Mesodermal cell (in vitro differentiated cells): ENCODE results near the gene TTC7B.

Source experiments
- H3K27ac ChIP-seq: 2 replicates; pipeline ENCODE4 v1.7.0; 2013; ENCODE audit warnings: mild to moderate bottlenecking, low read depth, low read length, moderate library complexity; ENCODE audit not compliant: severe bottlenecking
- H3K36me3 ChIP-seq: 2 replicates; pipeline ENCODE4 v1.7.1; 2013; ENCODE audit warnings: mild to moderate bottlenecking, low read length, moderate library complexity; ENCODE audit not compliant: control insufficient read depth, insufficient read depth
- H3K4me1 ChIP-seq: one replicate; pipeline ENCODE4 v1.7.1; 2013; ENCODE audit warnings: mild to moderate bottlenecking, low read length; ENCODE audit not compliant: insufficient read depth, control insufficient read depth, poor library complexity, severe bottlenecking
- H3K4me3 ChIP-seq: 2 replicates; pipeline ENCODE4 v1.7.0; 2013; ENCODE audit warnings: low read length, control low read depth, mild to moderate bottlenecking; ENCODE audit not compliant: insufficient read depth, poor library complexity, severe bottlenecking; ENCODE audit errors: extremely low read depth
- H3K9me3 ChIP-seq: 2 replicates; pipeline ENCODE4 v1.7.1; 2013; ENCODE audit warnings: mild to moderate bottlenecking, low read length, moderate library complexity; ENCODE audit not compliant: control insufficient read depth
- WGBS, 2 experiments: methylation state at CpG; one replicate each; pipeline ENCODE4 v1.1.5; 2013; ENCODE audit warnings: missing lambda C conversion rate in 2 of 2; ENCODE audit not compliant: insufficient coverage in 2 of 2; 5-methylcytosine and 5-hydroxymethylcytosine counted together

TTC7B gene

DNA sequence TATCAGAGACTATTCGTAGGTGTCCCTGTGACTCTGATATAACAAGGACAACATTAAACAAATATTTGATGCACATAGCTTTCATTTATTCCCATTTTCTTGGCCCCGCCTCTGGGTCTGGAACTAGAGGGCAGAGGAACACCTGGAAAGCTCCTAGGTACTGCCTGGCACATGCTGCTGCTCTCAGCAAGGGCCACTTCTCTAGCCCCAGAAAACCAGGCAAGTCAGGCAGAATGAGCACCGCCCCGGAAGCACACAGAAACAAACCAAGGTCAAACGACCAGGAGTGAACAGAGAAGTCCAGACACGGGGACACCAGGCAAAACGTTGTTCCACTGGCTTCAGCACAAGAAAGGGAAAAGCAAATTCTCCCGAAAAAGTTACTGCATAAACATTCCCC lies 76.1 kb downstream of the TTC7B start:
- no peaks in the 10 kb centered on the region for H3K9me3 ChIP-seq
- H3K4me1 ChIP-seq = no peaks in the 10 kb centered on the region
- H3K27ac ChIP-seq = no peak overlapping the region
- no peak overlapping the region for H3K4me3 ChIP-seq
- peaks cover 14% of the 10 kb centered on the region for H3K36me3 ChIP-seq
- WGBS, 2 experiments = 87 to 91% methylated on average over 4 to 5 of the region's 8 CpGs

DNA sequence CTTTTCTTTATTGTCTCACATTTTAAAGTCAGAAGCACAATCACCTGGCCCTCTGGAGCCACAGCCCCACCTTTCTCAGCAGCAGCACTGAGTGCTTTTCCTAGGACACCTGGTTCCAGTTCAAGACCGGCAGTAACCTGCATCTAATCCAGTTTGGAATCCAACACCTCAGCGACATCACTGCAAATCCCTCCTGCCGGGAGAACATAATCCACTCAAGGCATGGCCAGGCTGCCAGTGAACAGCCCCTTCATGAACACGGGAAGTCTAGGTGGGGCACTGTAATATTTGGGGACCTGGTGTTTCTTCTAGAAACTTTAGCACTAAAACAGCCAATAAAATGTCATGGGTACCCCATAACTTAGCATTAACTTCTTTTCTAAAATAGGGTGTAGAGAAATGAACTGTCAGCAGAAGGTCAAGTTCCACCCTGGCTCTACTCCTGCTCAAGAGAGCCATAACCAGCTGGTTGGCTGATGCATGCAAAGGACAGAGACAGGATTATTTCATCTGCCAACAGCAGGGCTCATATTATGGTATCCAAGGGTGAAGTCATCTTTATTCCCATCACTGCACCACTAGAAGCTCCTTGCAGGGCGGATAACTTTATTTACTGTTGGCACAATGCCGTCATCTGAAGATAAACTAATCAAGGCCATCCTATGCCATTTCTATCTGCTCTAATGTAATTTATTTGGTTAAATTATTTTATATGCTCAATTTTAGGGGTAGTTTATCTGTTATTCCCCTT lies 76.7 kb downstream of the TTC7B start:
- Histone ChIP-seq H3K27ac (no peak overlapping the region), H3K4me1 (no peaks in the 10 kb centered on the region)
- 83 to 91% methylated on average over 3 to 4 of the region's 6 CpGs for WGBS, 2 experiments

GRCh38 chr14:90733139-90733808 lies 83.0 kb downstream of the TTC7B start:
- no peak overlapping the region for H3K27ac ChIP-seq
- H3K4me1 ChIP-seq = no peaks in the 10 kb centered on the region
- H3K36me3 ChIP-seq = peaks cover 10% of the 10 kb centered on the region
- no peak overlapping the region for H3K4me3 ChIP-seq
- H3K9me3 ChIP-seq = no peaks in the 10 kb centered on the region
- 86 to 99% methylated on average over 6 to 13 of the region's 16 CpGs for WGBS, 2 experiments

More for the DNA sequence above, 76.7 kb downstream of the TTC7B start:
- peaks cover 8% of the 10 kb centered on the region for H3K36me3 ChIP-seq
- H3K9me3 ChIP-seq = no peaks in the 10 kb centered on the region
- no peak overlapping the region for H3K4me3 ChIP-seq

- Histone ChIP-seq H3K4me1 (no peaks in the 10 kb centered on the region), H3K27ac (no peak overlapping the region), H3K4me3 (no peak overlapping the region), H3K9me3 (no peaks in the 10 kb centered on the region), H3K36me3 (peaks cover 15% of the 10 kb centered on the region)
- 93 to 97% methylated on average over 6 of the region's 7 CpGs for WGBS, 2 experiments
These were observed 83.5 kb downstream of the TTC7B start for GRCh38 chr14:90732718-90733117.

GRCh38 chr14:90732139-90732538 lies 84.1 kb downstream of the TTC7B start:
- no peak overlapping the region for H3K4me3 ChIP-seq
- H3K9me3 ChIP-seq = no peaks in the 10 kb centered on the region
- WGBS, 2 experiments = 85 to 95% methylated on average over 2 to 4 of the region's 4 CpGs
- H3K4me1 ChIP-seq = no peaks in the 10 kb centered on the region
- H3K27ac ChIP-seq = no peak overlapping the region
- H3K36me3 ChIP-seq = peaks cover 15% of the 10 kb centered on the region

DNA sequence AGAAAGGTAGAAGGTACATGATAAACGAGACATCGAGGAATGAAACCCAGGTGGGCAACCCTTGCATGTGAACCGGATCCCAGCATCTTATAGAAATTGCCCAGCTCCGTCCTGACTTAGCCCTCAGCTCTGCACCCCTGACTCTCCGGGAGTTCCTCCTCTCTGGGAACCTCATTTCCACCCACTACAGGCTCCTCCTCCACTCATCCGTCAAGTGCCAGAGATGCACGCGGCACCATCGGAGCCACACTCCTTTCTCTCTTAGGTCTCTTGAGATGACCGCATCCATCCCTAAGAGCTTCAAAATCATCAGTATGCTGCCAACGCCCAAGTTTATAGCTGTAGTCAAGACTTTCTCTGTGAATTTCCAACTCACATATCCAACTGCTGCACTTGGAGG lies 84.7 kb downstream of the TTC7B start:
- WGBS, 2 experiments = 91 to 95% methylated on average over 11 of the region's 11 CpGs
- H3K4me1 ChIP-seq = no peaks in the 10 kb centered on the region
- H3K27ac ChIP-seq = no peak overlapping the region
- no peak overlapping the region for H3K4me3 ChIP-seq
- H3K9me3 ChIP-seq = no peaks in the 10 kb centered on the region
- peaks cover 15% of the 10 kb centered on the region for H3K36me3 ChIP-seq

DNA sequence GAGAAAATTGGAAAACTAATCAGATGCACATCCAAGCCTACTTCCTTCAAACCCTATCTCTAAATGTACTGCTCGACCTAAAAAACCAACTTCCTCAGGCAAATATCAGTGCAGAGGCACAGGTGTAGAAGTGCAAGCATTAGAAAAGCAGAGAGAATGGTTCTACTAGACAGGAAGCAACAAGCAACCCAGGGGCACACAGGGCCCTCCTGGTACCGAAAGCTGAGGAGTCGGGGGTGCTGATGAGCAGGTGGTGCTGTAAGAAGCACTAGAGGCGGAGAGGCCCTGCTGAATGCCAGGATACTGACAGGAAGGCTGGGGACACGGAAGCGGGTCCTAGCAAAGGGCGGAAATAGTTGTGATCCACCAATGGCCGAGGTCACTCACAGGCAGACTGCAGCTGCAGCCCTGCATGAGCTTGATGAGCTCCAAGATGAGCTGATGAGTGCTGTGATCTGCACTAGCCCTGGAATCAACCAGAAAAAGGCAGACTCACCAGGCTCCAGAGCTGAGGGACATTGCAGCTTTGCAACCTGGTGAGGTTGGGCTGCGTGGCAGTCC lies 85.9 kb downstream of the TTC7B start:
- Histone ChIP-seq H3K9me3 (no peaks in the 10 kb centered on the region), H3K27ac (no peak overlapping the region), H3K36me3 (peaks cover 21% of the 10 kb centered on the region), H3K4me1 (no peaks in the 10 kb centered on the region), H3K4me3 (no peak overlapping the region)
- 93 to 97% methylated on average over 7 to 8 of the region's 9 CpGs for WGBS, 2 experiments

DNA sequence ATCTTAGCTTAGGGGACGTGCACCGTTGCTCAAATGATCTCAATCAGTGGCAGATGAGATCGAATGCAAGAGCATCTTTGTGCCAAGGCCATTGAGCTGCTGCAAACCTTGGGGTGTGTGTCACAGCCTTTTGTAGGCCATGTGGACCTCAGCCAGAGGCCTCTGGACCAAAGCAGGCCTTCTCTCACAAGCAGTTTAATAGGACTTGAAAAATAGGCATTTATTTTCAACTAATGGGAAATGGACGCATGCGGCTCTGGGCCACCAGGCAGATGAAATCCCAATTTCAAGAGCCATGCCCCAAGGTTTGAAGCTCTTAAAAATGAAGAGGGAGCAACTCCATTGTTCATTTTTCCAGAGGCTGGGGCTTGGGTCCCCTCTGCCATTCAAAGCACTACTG lies 87.3 kb downstream of the TTC7B start:
- Histone ChIP-seq H3K27ac (no peak overlapping the region), H3K36me3 (peaks cover 27% of the 10 kb centered on the region), H3K9me3 (no peaks in the 10 kb centered on the region), H3K4me1 (no peaks in the 10 kb centered on the region), H3K4me3 (no peak overlapping the region)
- WGBS, 2 experiments = 87 to 91% methylated on average over 3 to 5 of the region's 5 CpGs

- no peak overlapping the region for H3K4me3 ChIP-seq
- WGBS, 2 experiments = 95 to 98% methylated on average over 12 to 13 of the region's 13 CpGs
These were observed 89.1 kb downstream of the TTC7B start for GRCh38 chr14:90727082-90727481.

GRCh38 chr14:90726656-90727055 lies 89.6 kb downstream of the TTC7B start:
- Histone ChIP-seq H3K9me3 (no peaks in the 10 kb centered on the region), H3K36me3 (peaks cover 21% of the 10 kb centered on the region), H3K4me1 (no peaks in the 10 kb centered on the region), H3K4me3 (no peak overlapping the region), H3K27ac (no peak overlapping the region)
- WGBS, 2 experiments = 74 to 80% methylated on average over 8 to 9 of the region's 9 CpGs

More at GRCh38 chr14:90727082-90727481, 89.1 kb downstream of the TTC7B start:
- Histone ChIP-seq H3K36me3 (peaks cover 21% of the 10 kb centered on the region), H3K4me1 (no peaks in the 10 kb centered on the region), H3K27ac (no peak overlapping the region), H3K9me3 (no peaks in the 10 kb centered on the region)

- H3K36me3 ChIP-seq = peaks cover 21% of the 10 kb centered on the region
- no peaks in the 10 kb centered on the region for H3K4me1 ChIP-seq
- no peak overlapping the region for H3K4me3 ChIP-seq
- H3K9me3 ChIP-seq = no peaks in the 10 kb centered on the region
- no peak overlapping the region for H3K27ac ChIP-seq
- 93 to 94% methylated on average over 2 to 3 of the region's 3 CpGs for WGBS, 2 experiments
These were observed 91.4 kb downstream of the TTC7B start for GRCh38 chr14:90724866-90725265.
